Tibial nerve (tissue), 3 donors: ENCODE measurements around the gene MAB21L2.

Source experiments
- CTCF ChIP-seq, 5 experiments: fragments of 200-600 bp in 3 of 5; fragments of 450-650 bp in 2 of 5; sonication (generic) in 3 of 5; IDR thresholded peaks; one replicate each; pipeline ENCODE4 v1.5.1; 2016 to 2019; ENCODE audit warnings: antibody characterized with exemption in 5 of 5, mild to moderate bottlenecking in 3 of 5, moderate library complexity in 2 of 5
- POLR2A ChIP-seq, 2 donors: fragments of 450-650 bp; IDR thresholded peaks; one replicate each; pipeline ENCODE4 v1.6.1; 2017; ENCODE audit warnings: antibody characterized with exemption in 2 of 2, mild to moderate bottlenecking in 2 of 2, moderate library complexity in 2 of 2

- TF ChIP-seq POLR2A (IDR thresholded peaks at IDR 0.05) (no peak), CTCF (IDR thresholded peaks at IDR 0.05) (no peak)
Measured at GRCh38 chr4:150546286-150546685, 35.7 kb upstream of the MAB21L2 start.
